Activated CD8-positive, alpha-beta memory T cell treated with anti-CD3 and anti-CD28 coated beads, Interleukin-2, amount 50 U/mL, for 24 hours (primary cell): ENCODE results near the gene NOP56.
"Not testable (repeated sequence)": the region's sequence is repeated elsewhere in the genome, so short reads cannot be mapped to it uniquely, and the experiment has no call there.

Source experiments
- DNase-seq: peaks from one replicate; pipeline ENCODE4 v3.0.0-alpha.2; 2020; ENCODE audit errors: extremely low read depth

NOP56 gene

GRCh38 chr20:2643708-2644107, 8.7 kb upstream of the NOP56 start:
- no peak for DNase-seq

GRCh38 chr20:2652724-2653555, 508 bp downstream of the NOP56 start:
- DNase-seq: no peak

DNA sequence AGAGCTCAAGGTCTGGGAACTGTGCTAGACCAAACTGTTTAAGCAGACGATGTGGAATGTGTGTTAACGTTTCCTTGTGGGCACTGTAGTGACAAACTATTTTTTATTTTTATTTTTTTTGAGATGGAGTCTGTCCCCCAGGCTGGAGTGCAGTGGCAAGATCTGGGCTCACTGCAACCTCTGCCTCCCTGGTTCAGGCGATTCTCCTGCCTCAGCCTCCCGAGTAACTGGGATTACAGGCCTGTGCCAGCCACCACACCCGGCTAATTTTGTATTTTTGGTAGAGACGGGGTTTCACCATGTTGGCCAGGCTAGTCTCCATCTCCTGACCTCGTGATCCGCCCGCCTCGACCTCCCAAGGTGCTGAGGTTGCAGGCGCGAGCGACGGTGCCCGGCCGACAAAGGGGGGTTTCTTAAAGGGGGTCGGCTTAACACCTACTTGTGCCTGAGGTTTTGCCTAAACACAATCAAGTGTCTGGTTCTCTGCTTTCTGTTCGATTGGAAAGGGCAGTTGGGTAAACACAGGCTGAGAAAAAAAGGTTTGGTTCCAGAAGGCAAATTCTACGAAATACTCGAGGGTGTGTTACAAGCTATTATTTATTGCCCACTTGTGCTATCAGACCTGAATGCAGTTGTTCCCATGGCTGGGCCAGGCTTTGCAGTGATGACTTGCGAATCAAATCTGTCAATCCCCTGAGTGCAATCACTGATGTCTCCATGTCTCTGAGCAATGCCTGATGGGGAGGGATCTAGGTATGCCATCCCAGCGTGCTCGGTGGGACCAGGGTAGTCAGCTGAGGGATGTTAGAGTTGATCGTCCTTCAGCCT, 1.3 kb downstream of the NOP56 start:
- DNase-seq: no peak

- DNase-seq: no peak
These were observed 2.0 kb downstream of the NOP56 start for GRCh38 chr20:2654384-2654822.

- DNase-seq: no peak
These were observed 2.4 kb downstream of the NOP56 start for GRCh38 chr20:2654831-2655230.

DNA sequence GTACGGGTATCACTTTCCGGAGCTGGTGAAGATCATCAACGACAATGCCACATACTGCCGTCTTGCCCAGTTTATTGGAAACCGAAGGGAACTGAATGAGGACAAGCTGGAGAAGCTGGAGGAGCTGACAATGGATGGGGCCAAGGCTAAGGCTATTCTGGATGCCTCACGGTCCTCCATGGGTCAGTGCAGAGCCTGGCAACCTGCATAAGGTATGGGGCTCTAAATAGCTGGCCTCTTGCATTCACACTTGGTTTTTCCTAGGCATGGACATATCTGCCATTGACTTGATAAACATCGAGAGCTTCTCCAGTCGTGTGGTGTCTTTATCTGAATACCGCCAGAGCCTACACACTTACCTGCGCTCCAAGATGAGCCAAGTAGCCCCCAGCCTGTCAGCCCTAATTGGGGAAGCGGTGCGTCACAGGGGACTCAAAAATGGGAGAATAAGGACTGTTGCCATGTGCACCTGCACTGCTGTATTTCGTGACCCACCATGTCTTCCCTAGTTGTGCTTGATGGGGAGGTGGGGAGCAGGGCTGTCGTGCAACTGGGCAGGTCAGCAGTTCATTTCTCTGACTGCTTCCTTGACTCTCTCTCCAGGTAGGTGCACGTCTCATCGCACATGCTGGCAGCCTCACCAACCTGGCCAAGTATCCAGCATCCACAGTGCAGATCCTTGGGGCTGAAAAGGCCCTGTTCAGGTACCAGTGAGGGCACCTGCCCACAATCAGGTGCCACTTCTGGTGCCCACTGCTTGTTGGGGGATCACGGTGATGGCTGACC, 3.1 kb downstream of the NOP56 start:
- no peak for DNase-seq

DNA sequence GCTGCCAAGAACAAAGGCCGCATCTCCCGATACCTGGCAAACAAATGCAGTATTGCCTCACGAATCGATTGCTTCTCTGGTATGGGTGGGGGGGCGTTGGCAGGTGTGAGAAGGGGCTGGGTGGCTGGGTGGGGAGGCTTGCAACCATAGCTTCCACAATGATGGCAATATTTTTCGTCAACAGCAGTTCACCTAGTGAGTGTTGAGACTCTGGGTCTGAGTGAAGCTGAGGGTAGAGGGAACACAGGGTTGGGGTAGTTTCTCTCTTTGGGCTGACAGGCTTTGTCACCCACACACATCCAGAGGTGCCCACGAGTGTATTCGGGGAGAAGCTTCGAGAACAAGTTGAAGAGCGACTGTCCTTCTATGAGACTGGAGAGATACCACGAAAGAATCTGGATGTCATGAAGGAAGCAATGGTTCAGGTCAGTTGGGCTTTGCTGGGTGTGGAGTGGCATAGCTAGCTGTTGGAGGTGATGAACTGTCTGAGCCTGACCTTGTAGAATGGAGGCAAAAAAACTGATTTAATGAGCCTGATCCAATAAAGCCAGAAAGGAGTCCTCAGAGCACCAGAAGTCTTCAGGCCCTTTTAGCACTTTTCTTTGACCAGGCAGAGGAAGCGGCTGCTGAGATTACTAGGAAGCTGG, 4.2 kb downstream of the NOP56 start:
- no peak for DNase-seq

- no peak for DNase-seq
These were observed 4.8 kb downstream of the NOP56 start for GRCh38 chr20:2657241-2657640.

DNA sequence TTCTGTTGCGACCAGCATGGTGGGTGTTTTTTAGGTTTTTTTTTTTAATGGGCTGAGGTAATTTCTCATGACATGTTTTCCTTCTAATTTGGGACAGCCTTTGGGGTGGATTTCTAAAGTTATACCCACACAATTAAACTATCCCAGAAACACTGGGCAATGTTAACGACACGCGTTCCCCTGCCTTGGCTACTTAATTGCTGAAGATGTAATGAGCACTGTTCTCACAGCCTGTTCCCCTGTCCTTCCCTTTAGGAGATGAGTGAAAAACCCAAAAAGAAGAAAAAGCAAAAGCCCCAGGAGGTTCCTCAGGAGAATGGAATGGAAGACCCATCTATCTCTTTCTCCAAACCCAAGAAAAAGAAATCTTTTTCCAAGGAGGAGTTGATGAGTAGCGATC, 5.2 kb downstream of the NOP56 start:
- DNase-seq: no peak

- DNase-seq: no peak
These were observed 6.3 kb downstream of the NOP56 start for GRCh38 chr20:2658414-2659354.

DNA sequence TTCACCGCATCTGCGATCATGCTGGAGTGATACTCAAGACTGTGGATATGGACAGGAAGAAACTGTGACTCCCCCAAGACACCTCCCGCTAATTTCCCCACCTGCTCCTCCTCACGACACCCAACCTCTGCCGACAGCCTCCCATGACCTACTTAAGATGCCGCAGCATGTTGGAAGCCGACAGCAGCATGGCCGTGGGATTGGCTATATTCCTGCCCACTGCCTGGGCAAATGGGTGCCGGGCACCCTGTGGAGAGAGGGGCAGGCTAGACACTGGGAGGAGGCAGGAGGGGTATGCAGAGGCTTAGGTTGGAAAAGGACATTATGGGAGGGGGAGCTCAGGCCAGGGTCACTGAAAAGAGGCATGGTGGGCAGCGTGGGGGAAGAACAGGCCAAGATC, 7.1 kb downstream of the NOP56 start:
- no peak for DNase-seq

GRCh38 chr20:2663364-2663886, 11.0 kb downstream of the NOP56 start:
- no peak for DNase-seq

DNA sequence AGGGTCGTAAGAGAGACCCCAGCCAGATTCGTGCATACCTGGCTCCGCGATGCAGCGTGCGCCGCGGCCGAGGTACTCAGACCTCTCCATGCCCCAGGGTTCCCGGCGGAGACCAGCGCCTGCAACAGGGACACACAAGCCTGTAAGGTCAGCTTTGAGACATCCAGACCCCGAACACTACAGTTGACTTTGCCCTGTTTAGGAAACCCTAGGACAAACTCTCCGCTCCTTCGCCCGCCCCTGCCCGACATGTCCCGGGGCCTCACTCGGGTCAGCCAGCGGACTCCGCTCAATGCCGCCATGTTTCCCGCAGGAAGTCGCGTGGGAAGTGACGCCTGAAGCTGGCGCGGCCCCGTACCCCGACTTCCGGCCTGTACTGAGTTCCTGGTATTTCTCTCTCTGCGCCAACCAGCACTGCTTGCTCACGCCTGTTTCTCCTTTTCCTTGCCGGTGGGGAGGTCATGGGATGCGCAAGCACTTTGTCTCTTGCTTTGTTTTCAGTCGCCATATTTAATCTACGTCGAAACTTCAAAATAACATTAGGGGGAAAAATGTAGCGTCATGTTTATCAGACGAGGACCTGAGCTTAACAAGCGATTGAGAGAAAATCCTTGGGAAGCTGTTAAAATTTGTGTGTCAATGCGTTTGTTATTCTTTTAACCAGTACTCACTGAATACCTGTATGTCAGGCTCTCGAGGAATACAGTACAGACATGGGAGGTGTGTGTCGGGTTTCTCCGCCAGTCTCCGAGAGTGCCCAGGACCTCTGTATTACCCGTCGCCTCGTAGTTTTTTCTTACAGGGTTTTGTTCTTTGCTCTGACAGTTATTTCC, 11.7 kb downstream of the NOP56 start, which contains the start of gene IDH3B:
TSS of gene IDH3B (minus strand) at position 330 of the 833 bp plus-strand sequence. CDS start at position 302, 28 bp downstream.
- peak; percentile 92 for DNase-seq

- DNase-seq: no peak
These were observed 19.5 kb downstream of the NOP56 start for GRCh38 chr20:2671977-2672376.

- no peak for DNase-seq
These were observed 20.0 kb downstream of the NOP56 start for GRCh38 chr20:2672446-2672845.

GRCh38 chr20:2673453-2673852, 21.0 kb downstream of the NOP56 start:
- no peak for DNase-seq

- DNase-seq: no peak
These were observed 27.6 kb downstream of the NOP56 start for GRCh38 chr20:2680046-2680445.

GRCh38 chr20:2682040-2682439, 29.6 kb downstream of the NOP56 start:
- not testable (repeated sequence) for DNase-seq

DNA sequence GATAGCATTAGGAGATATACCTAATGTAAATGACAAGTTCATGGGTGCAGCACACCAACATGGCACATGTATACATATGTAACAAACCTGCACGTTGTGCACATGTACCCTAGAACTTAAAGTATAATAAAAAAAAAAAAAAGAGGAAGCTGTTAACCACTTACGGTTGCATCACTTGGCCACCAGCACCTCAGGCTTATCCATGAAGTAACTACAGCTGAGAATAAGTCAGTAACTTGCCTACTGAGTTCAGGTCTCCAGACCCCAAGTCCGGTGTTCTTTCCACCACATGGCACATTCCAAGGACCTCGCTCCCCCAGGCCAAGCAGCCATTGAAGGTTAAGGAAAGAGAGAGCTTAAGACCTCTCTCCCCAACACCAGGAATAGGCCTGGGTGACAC, 32.4 kb downstream of the NOP56 start:
- not testable (repeated sequence) for DNase-seq
